PC-3 (cell line): ENCODE measurements around the gene MYLK4. TPM values are rescaled to one million over a fixed set of nuclear protein-coding genes. Genes with fewer than 3 reads are reported as not detected.

Experiments
- ATAC-seq: fragments of 200-7000 bp; cut with Tn5 transposase; 2 replicates; pipeline ENCODE4 v1.9.1; 2020; ENCODE audit warnings: mild to moderate bottlenecking, moderate library complexity
- BruUV-seq: library from RNA; stranded (reverse); fragments of 400-500 nt; replicated peaks from 2 replicates; lab custom pipeline; 2021; lab: Mats Ljungman, UMichigan
- CTCF ChIA-PET: fragments of 300-600 bp; sonication (Branson Sonifier 250); formaldehyde crosslinking; loops from one replicate; lab custom pipeline; 2022; ENCODE audit warnings: antibody characterized with exemption; lab: Charles Lee
- POLR2A ChIA-PET: fragments of 300-600 bp; sonication (Branson Sonifier 250); formaldehyde crosslinking; loops from one replicate; lab custom pipeline; 2022; ENCODE audit warnings: antibody characterized with exemption; ENCODE audit not compliant: unreplicated experiment; lab: Charles Lee
- DNase-seq: peaks from one replicate; pipeline ENCODE4 v3.0.0-alpha.2; 2015
- H2AFZ ChIP-seq: fragments of 300-600 bp; sonication (generic); 2 replicates; pipeline ENCODE4 v1.6.0; 2016; ENCODE audit warnings: antibody characterized with exemption, low read length
- H3F3A ChIP-seq: fragments of 300-600 bp; sonication (generic); one replicate; pipeline ENCODE4 v1.6.0; 2017; ENCODE audit warnings: antibody characterized with exemption, low read length, control low read depth, mild to moderate bottlenecking; ENCODE audit not compliant: unreplicated experiment
- H3K27ac ChIP-seq: fragments of 300-600 bp; sonication (generic); 2 replicates; pipeline ENCODE4 v1.5.1; 2016; ENCODE audit warnings: mild to moderate bottlenecking, low read length
- H3K27me3 ChIP-seq: fragments of 300-600 bp; sonication (generic); 2 replicates; pipeline ENCODE4 v1.6.1; 2016; ENCODE audit warnings: low read length, mixed read lengths
- H3K36me3 ChIP-seq: fragments of 300-600 bp; sonication (generic); 2 replicates; pipeline ENCODE4 v1.6.1; 2016; ENCODE audit warnings: low read depth, mixed run types, low read length, mixed read lengths
- H3K4me1 ChIP-seq: fragments of 300-600 bp; sonication (generic); 2 replicates; pipeline ENCODE4 v1.5.1; 2016; ENCODE audit warnings: low read length; ENCODE audit not compliant: insufficient read depth
- H3K4me2 ChIP-seq: fragments of 300-600 bp; sonication (generic); 2 replicates; pipeline ENCODE4 v1.6.0; 2016; ENCODE audit warnings: low read length
- H3K4me3 ChIP-seq: fragments of 300-600 bp; sonication (generic); 2 replicates; pipeline ENCODE4 v1.5.1; 2016; ENCODE audit warnings: mild to moderate bottlenecking, low read length, mixed read lengths
- H3K79me2 ChIP-seq: fragments of 300-600 bp; sonication (generic); 2 replicates; pipeline ENCODE4 v1.6.1; 2017; ENCODE audit warnings: low read length, mixed read lengths
- H3K9ac ChIP-seq: fragments of 300-600 bp; sonication (generic); 2 replicates; pipeline ENCODE4 v1.6.0; 2016; ENCODE audit warnings: mild to moderate bottlenecking, low read length
- H3K9me2 ChIP-seq: fragments of 300-600 bp; sonication (generic); replicated peaks from 2 replicates; pipeline ENCODE4 v1.6.1; 2016; ENCODE audit warnings: mixed run types, low read length, mixed read lengths
- H3K9me3 ChIP-seq: fragments of 300-600 bp; sonication (generic); 2 replicates; pipeline ENCODE4 v1.6.1; 2016; ENCODE audit warnings: low read length, mixed read lengths
- H4K20me1 ChIP-seq: fragments of 300-600 bp; sonication (generic); 2 replicates; pipeline ENCODE4 v1.6.1; 2016; ENCODE audit warnings: low read length, mixed read lengths
- CTCF ChIP-seq: fragments of 300-600 bp; sonication (generic); conservative IDR thresholded peaks from 2 replicates; pipeline ENCODE4 v1.5.1; 2017; ENCODE audit warnings: antibody characterized with exemption, low read depth, mild to moderate bottlenecking, low read length
- EZH2 ChIP-seq: fragments of 300-600 bp; sonication (generic); IDR thresholded peaks from one replicate; pipeline ENCODE4 v1.6.1; 2017; ENCODE audit warnings: antibody characterized with exemption, mild to moderate bottlenecking, low read length; ENCODE audit not compliant: unreplicated experiment
- EZH2phosphoT487 ChIP-seq: fragments of 300-600 bp; sonication (generic); IDR thresholded peaks from 2 replicates; pipeline ENCODE4 v1.6.1; 2018; ENCODE audit warnings: mild to moderate bottlenecking, antibody characterized with exemption, low read length, borderline replicate concordance
- intact Hi-C: fragments of 100-400 bp; cut with micrococcal nuclease; formaldehyde crosslinking; loops from 2 replicates; pipeline ENCODE4 v1.9.0; 2023
- total RNA-seq: library from RNA; depleted of rRNA; stranded (reverse); fragments of >200 nt; gene quantifications from 2 replicates; pipeline ENCODE4 v1.2.3, GENCODE V29; 2014

The MYLK4 gene
- total RNA-seq, 1 experiment from 2014 or later = 0.11 TPM

DNA sequence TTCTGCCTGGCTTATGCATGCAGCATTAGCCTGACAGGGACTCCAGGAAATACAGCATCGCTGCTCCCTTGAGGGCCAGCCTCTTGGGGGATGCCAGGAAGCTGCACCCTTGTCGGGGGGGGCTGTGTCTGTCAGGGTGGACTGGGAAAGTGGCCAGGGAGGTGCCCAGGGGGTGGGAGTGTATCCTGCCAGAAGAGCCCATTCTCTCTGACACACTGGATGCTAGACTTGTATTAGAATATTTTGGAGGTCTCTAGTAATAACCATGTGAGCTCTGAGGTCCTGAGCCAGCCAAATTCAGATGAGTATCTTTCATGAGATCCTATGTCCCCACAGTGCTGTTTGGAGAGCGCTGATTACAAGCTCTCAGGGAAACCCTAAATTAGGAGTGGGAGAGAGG is 89.1 kb downstream of the MYLK4 start:
- ChIA-PET POLR2A (no interaction called here), CTCF (no interaction called here)
- DNase-seq = no peak
- TF ChIP-seq EZH2 = no peak
- TF ChIP-seq CTCF = no peak
- TF ChIP-seq EZH2phosphoT487 = no peak
- no peak overlapping the region for H3K4me2 ChIP-seq
- H3K27me3 ChIP-seq = no peaks in the 10 kb centered on the region
- H3F3A ChIP-seq = no peaks in the 10 kb centered on the region
- H3K27ac ChIP-seq = no peak overlapping the region
- no peaks in the 10 kb centered on the region for H3K9me2 ChIP-seq
- no TSS peak for BruUV-seq
- ATAC-seq = no peak
- intact Hi-C loops = no loop called here
- no peaks in the 10 kb centered on the region for H3K79me2 ChIP-seq
- no peak overlapping the region for H3K9ac ChIP-seq
- H4K20me1 ChIP-seq = no peaks in the 10 kb centered on the region
- H3K9me3 ChIP-seq = no peaks in the 10 kb centered on the region
- H2AFZ ChIP-seq = no peak overlapping the region
- no peak overlapping the region for H3K4me3 ChIP-seq
- peaks cover 13% of the 10 kb centered on the region for H3K4me1 ChIP-seq
- no peaks in the 10 kb centered on the region for H3K36me3 ChIP-seq

DNA sequence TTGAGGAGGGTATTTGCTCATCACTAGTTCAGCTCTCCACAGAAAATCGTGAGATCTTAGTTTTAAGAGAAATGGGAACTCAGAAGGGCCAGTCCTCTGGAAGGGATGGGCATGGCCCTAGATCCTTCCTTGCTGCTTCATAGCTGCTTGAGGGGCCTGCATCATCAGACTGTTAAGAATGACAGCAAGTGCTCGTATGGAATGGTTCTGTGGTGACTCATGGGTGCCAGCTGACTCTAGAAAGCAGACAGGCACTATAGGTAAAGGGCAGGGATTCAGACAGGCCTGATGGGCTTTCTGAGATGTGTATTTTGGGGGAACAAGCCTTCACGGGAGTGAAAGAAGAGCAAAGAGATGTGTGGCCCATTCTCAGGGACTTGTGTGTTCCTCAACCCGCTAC is 90.8 kb downstream of the MYLK4 start:
- Histone ChIP-seq H4K20me1 (no peaks in the 10 kb centered on the region), H3K27ac (no peak overlapping the region), H3K27me3 (no peaks in the 10 kb centered on the region), H3K9me2 (no peaks in the 10 kb centered on the region), H3K4me2 (no peak overlapping the region), H2AFZ (peak overlapping the region; percentile 23; the same call in 1 of the 2 replicates), H3K79me2 (no peaks in the 10 kb centered on the region), H3K4me3 (no peak overlapping the region), H3K36me3 (no peaks in the 10 kb centered on the region), H3F3A (no peaks in the 10 kb centered on the region), H3K4me1 (peaks cover 13% of the 10 kb centered on the region), H3K9me3 (no peaks in the 10 kb centered on the region), H3K9ac (no peak overlapping the region)
- no peak for TF ChIP-seq EZH2
- TF ChIP-seq CTCF = no peak
- no peak for TF ChIP-seq EZH2phosphoT487
- DNase-seq (peak; percentile 81), ATAC-seq (peak; percentile 95)
- CTCF ChIA-PET = no interaction called here
- BruUV-seq = no TSS peak
- intact Hi-C loops = no loop called here
- POLR2A ChIA-PET = no interaction called here

- H3K9me3 ChIP-seq = no peaks in the 10 kb centered on the region
- intact Hi-C loops = no loop called here
- no peak for TF ChIP-seq EZH2
- no peak for TF ChIP-seq CTCF
- TF ChIP-seq EZH2phosphoT487 = no peak
- H3K9me2 ChIP-seq = no peaks in the 10 kb centered on the region
- BruUV-seq = no TSS peak
- no peak overlapping the region for H3K4me2 ChIP-seq
- POLR2A ChIA-PET = no interaction called here
- H3K79me2 ChIP-seq = no peaks in the 10 kb centered on the region
- CTCF ChIA-PET = no interaction called here
- no peaks in the 10 kb centered on the region for H3K27me3 ChIP-seq
- H3K27ac ChIP-seq = no peak overlapping the region
- no peak overlapping the region for H3K9ac ChIP-seq
- no peak for ATAC-seq
- no peak overlapping the region for H3K4me3 ChIP-seq
- H4K20me1 ChIP-seq = no peaks in the 10 kb centered on the region
- no peaks in the 10 kb centered on the region for H3F3A ChIP-seq
- H2AFZ ChIP-seq = no peak overlapping the region
- H3K36me3 ChIP-seq = no peaks in the 10 kb centered on the region
- DNase-seq = no peak
- H3K4me1 ChIP-seq = peaks cover 13% of the 10 kb centered on the region
Observed at GRCh38 chr6:2659381-2659780, 91.3 kb downstream of the MYLK4 start.
